Prostate gland (tissue), 2 donors: ENCODE measurements around the gene P2RY4.

Source experiments
- POLR2AphosphoS5 ChIP-seq: sonication (generic); formaldehyde crosslinking; IDR thresholded peaks from one replicate; pipeline ENCODE4 v1.6.1; 2017; ENCODE audit warnings: antibody characterized with exemption
- TF ChIP-seq, protein P1 (sequence below), 4 experiments: fragments of 200-600 bp in 2 of 4; fragments of 450-650 bp in 2 of 4; sonication (generic) in 2 of 4; IDR thresholded peaks; 1 replicate in 3 of 4; 2 replicates in 1 of 4; pipeline ENCODE4 v1.5.1; 2016 to 2019; ENCODE audit warnings: antibody characterized with exemption in 4 of 4, mild to moderate bottlenecking in 2 of 4, moderate library complexity in 2 of 4

DNA sequence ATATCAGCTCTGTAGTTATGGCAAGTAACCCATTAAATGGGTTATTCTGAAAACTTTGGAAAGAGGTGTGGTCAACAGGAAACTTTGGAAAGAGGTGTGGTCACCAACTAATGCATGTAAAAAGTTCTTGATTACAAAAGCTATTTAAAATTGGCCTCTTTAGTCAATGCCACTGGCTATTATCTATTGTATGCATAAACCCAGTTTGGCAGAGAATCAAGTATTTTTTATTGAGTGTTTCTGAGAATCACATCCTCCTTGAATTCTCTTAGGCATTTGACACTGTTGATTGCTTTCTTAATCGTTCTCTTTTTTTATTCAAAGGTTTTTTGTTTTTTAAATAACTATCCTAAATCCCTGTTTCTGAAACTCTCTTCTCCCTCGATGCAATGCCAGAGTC, 7.5 kb downstream of the P2RY4 start:
- TF ChIP-seq, protein P1, sequence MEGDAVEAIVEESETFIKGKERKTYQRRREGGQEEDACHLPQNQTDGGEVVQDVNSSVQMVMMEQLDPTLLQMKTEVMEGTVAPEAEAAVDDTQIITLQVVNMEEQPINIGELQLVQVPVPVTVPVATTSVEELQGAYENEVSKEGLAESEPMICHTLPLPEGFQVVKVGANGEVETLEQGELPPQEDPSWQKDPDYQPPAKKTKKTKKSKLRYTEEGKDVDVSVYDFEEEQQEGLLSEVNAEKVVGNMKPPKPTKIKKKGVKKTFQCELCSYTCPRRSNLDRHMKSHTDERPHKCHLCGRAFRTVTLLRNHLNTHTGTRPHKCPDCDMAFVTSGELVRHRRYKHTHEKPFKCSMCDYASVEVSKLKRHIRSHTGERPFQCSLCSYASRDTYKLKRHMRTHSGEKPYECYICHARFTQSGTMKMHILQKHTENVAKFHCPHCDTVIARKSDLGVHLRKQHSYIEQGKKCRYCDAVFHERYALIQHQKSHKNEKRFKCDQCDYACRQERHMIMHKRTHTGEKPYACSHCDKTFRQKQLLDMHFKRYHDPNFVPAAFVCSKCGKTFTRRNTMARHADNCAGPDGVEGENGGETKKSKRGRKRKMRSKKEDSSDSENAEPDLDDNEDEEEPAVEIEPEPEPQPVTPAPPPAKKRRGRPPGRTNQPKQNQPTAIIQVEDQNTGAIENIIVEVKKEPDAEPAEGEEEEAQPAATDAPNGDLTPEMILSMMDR (IDR thresholded peaks at IDR 0.05) = no peak
- TF ChIP-seq POLR2AphosphoS5 = no peak
